Fibroblast of pulmonary artery (primary cell): ENCODE data around the gene FXR1.
"Not testable (repeated sequence)": the region's sequence is repeated elsewhere in the genome, so short reads cannot be mapped to it uniquely, and the experiment has no call there.

ENCODE experiments used
- DNase-seq: peaks from one replicate; pipeline ENCODE4 v3.0.0-alpha.2; 2010; ENCODE audit warnings: low read depth
- H3K4me3 ChIP-seq: replicated peaks from 2 replicates; pipeline ENCODE4 v1.5.1; 2011; ENCODE audit warnings: low read depth, mild to moderate bottlenecking, control low read depth, low read length, moderate library complexity
- CTCF ChIP-seq: IDR thresholded peaks from 2 replicates; pipeline ENCODE4 v1.5.1; 2011; ENCODE audit warnings: mild to moderate bottlenecking, control low read depth, low read length, inconsistent platforms; ENCODE audit errors: missing control alignments

FXR1 gene

GRCh38 chr3:180912304-180913296 is at the start of gene FXR1:
Gene FXR1, plus strand, starts transcription at chr3:180912670. Its CDS starts 16 bp downstream, at chr3:180912686.
- H3K4me3 ChIP-seq, result peak within 1 kb of the TSS; percentile 97
- DNase-seq, result peak; percentile 78
- TF ChIP-seq CTCF, result peak; percentile 76

GRCh38 chr3:180870008-180870699 is 42.3 kb upstream of the FXR1 start:
- no peak for TF ChIP-seq CTCF
- peak overlapping the region; percentile 45 for H3K4me3 ChIP-seq
- DNase-seq, result peak; percentile 50

- H3K4me3 ChIP-seq, result no peak overlapping the region
- no peak for TF ChIP-seq CTCF
- peak; percentile 64 for DNase-seq
Measured at GRCh38 chr3:180871901-180872300, 40.6 kb upstream of the FXR1 start.

- not testable (repeated sequence) for H3K4me3 ChIP-seq, DNase-seq
Measured at GRCh38 chr3:180872430-180872829, 40.0 kb upstream of the FXR1 start.

GRCh38 chr3:180875124-180875698 is 37.3 kb upstream of the FXR1 start:
- TF ChIP-seq CTCF, result no peak
- no peak for DNase-seq
- no peak overlapping the region for H3K4me3 ChIP-seq

GRCh38 chr3:180881065-180881801 is 31.2 kb upstream of the FXR1 start:
- TF ChIP-seq CTCF, result no peak
- no peak for DNase-seq
- no peak overlapping the region for H3K4me3 ChIP-seq
